GM19438 (cell line): ENCODE results near the gene MTERF2.

Experiments
- ATAC-seq: cut with Tn5 transposase; IDR thresholded peaks from one replicate; pipeline ENCODE4 v1.9.1; 2021; ENCODE audit warnings: low read depth; ENCODE audit not compliant: unreplicated experiment

The MTERF2 gene

GRCh38 chr12:106994579-106995220, 7.8 kb upstream of the MTERF2 start:
- no peak for ATAC-seq

DNA sequence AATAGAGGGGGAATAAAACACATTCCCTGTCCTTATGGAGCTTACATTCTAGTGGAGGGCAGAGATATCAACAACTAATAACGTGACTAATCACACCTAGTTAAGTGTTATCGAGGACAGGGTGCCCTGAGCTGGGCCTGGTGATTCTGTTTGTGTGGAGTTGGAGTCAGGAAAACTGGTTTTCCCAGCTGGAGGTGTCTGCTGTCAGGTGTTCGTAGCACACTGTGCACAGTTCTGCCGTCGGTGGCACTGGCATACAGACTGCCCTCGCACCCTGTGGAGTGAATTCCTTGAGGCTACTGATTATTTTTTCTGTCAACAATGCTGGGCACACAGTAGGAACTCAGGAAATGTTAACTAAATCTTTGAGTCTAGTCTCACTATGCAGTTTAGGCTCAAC, 900 bp upstream of the MTERF2 start:
- ATAC-seq: no peak

- no peak for ATAC-seq
Measured at GRCh38 chr12:106986135-106986534, 811 bp downstream of the MTERF2 start.

DNA sequence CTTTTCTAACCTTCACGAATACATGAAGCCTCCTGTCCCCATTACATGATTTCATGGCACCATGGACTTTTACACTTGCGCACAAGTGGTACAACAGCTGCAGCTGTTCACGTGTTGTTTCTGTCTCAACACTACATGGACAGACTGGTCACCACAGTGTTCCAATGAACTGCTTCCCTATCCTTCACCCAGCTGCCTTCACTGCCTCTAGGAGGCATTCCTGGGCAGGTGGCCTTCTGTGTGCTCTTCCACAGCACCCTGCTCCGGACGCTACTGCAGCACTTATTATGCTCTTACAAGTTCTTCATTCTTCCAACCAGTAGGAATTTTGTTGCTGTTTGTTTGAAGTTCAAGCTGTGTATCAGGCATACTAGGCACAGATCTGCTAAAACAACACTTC, 1.5 kb downstream of the MTERF2 start:
- ATAC-seq: no peak

DNA sequence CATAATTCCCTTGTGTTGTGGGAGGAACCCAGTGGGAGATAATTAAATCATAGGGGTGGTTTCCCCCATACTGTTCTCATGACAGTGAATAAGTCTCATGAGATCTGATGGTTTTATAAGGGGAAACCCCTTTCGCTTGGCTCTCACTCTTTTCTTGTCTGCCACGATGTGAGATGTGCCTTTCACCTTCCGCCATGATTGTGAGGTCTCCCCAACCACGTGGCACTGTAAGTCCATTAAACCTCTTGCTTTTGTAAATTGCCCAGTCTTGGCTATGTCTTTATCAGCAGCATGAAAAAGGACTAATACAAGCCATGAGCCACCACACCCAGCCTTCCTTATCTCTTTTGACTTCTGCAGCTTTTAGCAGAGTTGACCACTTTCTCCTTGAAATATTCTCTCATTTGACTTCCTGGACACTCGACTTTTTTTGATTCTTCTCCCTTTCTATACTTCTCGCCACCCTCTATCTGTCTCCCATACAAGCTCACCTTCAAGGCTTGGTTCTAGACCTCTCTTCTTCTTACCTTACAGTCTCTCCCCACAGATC, 2.3 kb downstream of the MTERF2 start:
- no peak for ATAC-seq

DNA sequence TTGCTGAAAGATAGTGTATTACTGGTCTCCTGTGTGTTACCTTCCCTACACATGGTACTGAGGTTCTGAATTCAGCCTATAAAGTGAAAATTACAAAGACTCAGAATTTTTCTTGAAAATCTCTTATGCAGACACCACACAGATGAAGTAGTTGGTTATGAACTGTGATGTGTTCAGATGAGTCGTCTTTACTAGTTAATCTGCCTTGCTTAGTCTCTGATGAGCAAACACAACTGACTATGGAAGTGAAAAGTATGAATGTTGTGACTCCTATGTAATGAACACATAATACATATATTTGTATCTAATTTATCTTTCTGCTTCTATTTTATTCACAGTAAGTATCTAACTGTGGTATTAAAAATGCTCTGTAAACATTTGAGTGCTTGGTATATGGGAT, 4.7 kb downstream of the MTERF2 start:
- no peak for ATAC-seq

DNA sequence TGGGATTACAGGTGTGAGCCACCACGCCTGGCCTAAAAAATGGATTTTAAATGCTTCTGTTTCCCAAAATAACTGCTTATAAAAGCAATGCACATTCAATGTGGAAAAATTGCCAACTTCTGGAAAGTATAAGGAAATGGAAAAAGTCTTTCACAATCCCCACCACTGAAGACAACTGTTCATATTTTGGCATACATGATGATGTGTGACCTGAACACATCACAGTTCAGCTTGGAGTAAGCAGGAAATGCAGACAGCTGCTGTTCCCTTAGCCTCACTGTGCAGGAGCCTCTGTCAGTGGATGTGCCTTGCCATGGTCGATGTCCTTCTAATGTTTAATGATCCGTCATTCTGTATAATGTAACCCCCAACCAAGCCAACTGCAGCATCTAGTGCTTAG, 5.2 kb downstream of the MTERF2 start:
- ATAC-seq: no peak

GRCh38 chr12:106980944-106981343, 6.0 kb downstream of the MTERF2 start:
- no peak for ATAC-seq

GRCh38 chr12:106978035-106978800, 8.7 kb downstream of the MTERF2 start:
- ATAC-seq: no peak

DNA sequence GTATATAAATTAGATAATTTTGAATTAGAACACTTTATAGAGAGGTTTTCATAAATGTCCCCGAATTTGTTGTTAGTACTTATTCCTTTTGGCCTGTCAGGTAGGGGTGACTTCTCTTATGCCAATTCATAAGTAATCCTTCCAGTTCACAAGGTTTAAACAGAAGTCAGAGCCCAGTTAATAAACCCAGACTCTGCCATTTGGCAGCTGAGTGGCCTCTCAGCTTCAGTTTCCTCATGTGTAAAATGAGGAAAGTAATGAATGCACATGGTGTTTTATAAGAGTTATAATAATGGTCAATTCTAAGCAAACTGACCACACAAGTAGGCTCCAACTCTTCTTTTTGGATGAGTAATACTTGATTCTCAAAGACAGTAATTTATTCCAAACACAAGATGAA, 10.3 kb downstream of the MTERF2 start:
- ATAC-seq: no peak

GRCh38 chr12:106975993-106976658, 10.8 kb downstream of the MTERF2 start:
- ATAC-seq: no peak

- ATAC-seq: no peak
Measured at GRCh38 chr12:106975098-106975497, 11.8 kb downstream of the MTERF2 start.

DNA sequence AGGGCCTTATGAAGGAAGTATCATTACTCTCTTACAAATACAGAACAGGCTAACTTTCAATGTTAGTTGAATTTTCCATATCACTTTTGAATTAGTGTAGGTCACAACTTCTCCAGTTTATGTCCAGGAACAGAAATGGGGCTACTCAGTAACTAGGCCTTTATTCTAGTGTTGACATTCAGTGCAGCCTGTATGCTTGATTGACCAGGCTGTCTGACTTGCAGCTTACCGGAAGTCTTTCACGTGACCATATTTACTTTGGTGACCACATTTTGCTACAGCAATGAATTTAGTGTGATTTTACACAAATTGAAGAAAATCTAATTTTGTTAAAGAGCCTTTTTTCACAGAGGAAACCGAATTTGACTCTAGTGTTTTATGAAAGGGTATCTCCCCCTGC, 12.4 kb downstream of the MTERF2 start:
- ATAC-seq: peak; percentile 84

DNA sequence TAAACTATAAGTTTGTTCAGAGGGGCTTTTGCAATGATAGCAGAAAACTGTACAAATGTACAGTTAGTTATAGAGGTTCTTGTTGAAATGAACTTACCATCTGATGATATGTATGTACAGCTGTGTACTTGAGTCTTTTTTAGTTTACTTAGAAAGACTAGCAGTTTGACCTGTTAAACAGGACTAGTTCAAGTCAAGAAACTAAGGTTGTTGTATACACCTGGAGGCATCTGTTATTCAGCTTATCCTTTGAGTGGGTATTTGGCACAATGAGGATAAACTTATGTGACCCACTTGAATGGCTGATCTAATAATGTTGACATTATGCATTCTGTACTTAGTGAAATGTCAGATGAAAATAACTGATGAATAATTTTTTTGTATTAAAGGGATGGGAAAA, 13.4 kb downstream of the MTERF2 start:
- no peak for ATAC-seq

DNA sequence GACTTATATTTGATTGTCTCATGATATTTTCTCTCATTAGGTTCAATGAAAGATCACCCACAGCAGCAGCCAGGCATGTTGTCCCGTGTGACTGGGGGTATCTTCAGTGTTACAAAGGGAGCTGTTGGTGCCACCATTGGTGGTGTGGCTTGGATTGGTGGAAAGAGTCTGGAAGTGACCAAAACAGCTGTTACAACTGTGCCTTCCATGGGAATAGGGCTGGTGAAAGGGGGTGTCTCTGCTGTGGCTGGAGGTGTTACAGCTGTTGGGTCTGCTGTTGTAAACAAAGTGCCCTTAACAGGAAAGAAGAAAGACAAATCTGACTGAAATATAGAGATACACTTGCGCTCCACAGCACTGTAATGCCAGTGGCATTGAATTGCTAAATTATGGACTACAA, 15.9 kb downstream of the MTERF2 start:
- ATAC-seq: no peak

DNA sequence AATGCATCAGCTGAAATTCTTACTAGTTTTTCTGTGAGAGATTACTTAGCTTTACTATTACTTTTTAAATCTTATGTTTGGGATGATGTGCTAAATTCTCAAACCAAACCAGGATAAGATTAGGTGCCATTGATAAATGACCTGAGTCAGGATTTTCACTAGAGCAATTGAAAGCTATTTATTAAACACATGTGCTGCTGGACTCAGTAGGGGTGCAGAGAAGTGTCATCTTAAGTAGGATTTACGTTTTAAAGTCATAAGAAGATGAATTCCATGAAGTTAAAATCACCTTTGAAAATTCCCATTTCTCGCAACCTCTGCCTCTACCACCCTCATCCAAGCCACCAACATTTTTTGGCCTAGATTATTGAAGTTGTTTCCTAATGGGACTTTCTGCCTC, 22.4 kb downstream of the MTERF2 start:
- ATAC-seq: no peak

- no peak for ATAC-seq
Measured at GRCh38 chr12:106962286-106962685, 24.7 kb downstream of the MTERF2 start.

- no peak for ATAC-seq
Measured at GRCh38 chr12:106960443-106960842, 26.5 kb downstream of the MTERF2 start.

DNA sequence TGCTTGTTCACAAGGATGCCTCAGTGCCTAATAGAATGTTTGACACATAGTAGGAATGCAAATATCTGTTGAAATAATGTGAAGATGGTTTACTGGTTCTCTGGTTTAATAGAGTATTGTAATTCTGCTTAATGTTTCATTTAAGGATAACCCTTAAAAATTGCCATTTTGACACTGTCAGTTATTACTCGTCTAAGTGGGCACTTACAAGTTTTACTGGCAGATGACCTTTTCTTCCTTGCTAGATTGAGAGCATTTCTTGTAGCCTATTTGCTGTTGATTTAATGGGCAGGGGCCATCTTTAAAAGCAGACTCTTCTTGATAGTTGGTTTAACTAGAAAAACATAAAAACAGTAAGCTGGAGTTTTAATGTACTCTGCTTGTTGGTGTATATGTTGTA, 29.4 kb downstream of the MTERF2 start:
- ATAC-seq: no peak

GRCh38 chr12:106956048-106956578, 30.8 kb downstream of the MTERF2 start:
- ATAC-seq: peak; percentile 28

DNA sequence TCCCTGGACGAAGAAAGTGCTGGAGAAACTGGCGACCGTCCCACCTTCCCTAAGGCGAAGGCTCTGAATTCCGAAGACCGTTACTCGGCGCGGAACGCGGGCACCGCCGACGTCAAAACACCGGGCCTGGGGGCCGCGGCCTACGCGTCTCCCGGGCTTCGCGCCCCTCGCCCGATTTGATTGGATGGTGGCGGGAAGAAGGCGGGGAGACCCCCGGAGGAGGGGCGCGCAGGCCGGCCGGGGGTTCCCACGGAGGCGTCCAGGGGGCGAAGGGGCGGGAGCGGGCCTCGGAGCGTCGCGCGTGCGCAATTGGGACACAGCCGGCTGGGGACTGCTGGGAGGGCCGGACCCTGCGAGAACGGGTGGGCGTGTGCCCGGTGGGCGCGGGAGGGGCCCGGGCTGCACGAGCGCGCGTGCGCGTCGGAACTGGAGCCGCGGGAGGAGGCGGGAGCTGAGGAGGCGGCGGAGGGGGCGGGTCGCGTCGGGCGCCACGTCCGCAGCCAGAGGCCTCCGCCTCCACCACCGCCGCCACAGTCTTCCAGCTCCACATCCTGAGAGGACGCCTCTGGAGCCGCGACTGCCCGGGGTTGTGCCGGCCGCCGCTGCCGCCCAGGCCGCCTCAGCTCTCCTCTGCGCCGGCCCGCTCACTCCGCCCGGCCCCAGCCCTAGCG, 31.4 kb downstream of the MTERF2 start, which contains the start of gene TMEM263:
Gene TMEM263 (plus strand): TSS at position 531 of the 671 bp plus-strand sequence. CDS start 11,210 bp downstream, outside the sequence.
- peak; percentile 69 for ATAC-seq
